NCI-H524 (cell line): ENCODE measurements around the gene FSHB.
A peak's percentile ranks its signal among the peaks of the same experiment; 100 is the strongest.
"Not testable (repeated sequence)": the region's sequence is repeated elsewhere in the genome, so short reads cannot be mapped to it uniquely, and the experiment has no call there.

Source experiments
- DNase-seq, 2 experiments: peaks; one replicate each; lab custom pipeline; 2025; lab: John Stamatoyannopoulos, UW

FSHB gene

GRCh38 chr11:30230714-30231113 lies at the start of gene FSHB:
Gene FSHB, plus strand, starts transcription at chr11:30231014. Its CDS starts 889 bp downstream, at chr11:30231903.
- DNase-seq, result no peak

GRCh38 chr11:30186748-30187147 lies 44.1 kb upstream of the FSHB start:
- DNase-seq, result no peak

GRCh38 chr11:30192620-30193019 lies 38.2 kb upstream of the FSHB start:
- DNase-seq, result no peak

GRCh38 chr11:30196400-30197206 lies 34.2 kb upstream of the FSHB start:
- peak in 1 of 2 experiments; percentile 81 for DNase-seq

- no peak for DNase-seq
These were observed 32.9 kb upstream of the FSHB start for GRCh38 chr11:30197869-30198268.

GRCh38 chr11:30202989-30203388 lies 27.8 kb upstream of the FSHB start:
- DNase-seq, result not testable (repeated sequence)

GRCh38 chr11:30203850-30204249 lies 27.0 kb upstream of the FSHB start:
- DNase-seq, result no peak

- no peak for DNase-seq
These were observed 24.4 kb upstream of the FSHB start for GRCh38 chr11:30206249-30206996.

- no peak for DNase-seq
These were observed 20.5 kb upstream of the FSHB start for GRCh38 chr11:30210357-30210756.

GRCh38 chr11:30216534-30216933 lies 14.3 kb upstream of the FSHB start:
- no peak for DNase-seq

GRCh38 chr11:30218278-30218677 lies 12.5 kb upstream of the FSHB start:
- no peak for DNase-seq

- no peak for DNase-seq
These were observed 5.2 kb upstream of the FSHB start for GRCh38 chr11:30225642-30226041.

- no peak for DNase-seq
These were observed 2.4 kb upstream of the FSHB start for GRCh38 chr11:30228323-30228884.

- DNase-seq, result no peak
These were observed 8.2 kb downstream of the FSHB start for GRCh38 chr11:30239025-30239424.

- no peak for DNase-seq
These were observed 13.5 kb downstream of the FSHB start for GRCh38 chr11:30244265-30244664.

- no peak for DNase-seq
These were observed 14.8 kb downstream of the FSHB start for GRCh38 chr11:30245621-30246020.

GRCh38 chr11:30254307-30255298 lies 23.8 kb downstream of the FSHB start:
- peak in 1 of 2 experiments; percentile 8 for DNase-seq

GRCh38 chr11:30255637-30256036 lies 24.8 kb downstream of the FSHB start:
- DNase-seq, result no peak

GRCh38 chr11:30257058-30257457 lies 26.2 kb downstream of the FSHB start:
- no peak for DNase-seq

GRCh38 chr11:30258679-30259078 lies 27.9 kb downstream of the FSHB start:
- DNase-seq, result no peak

GRCh38 chr11:30260813-30261212 lies 30.0 kb downstream of the FSHB start:
- DNase-seq, result no peak

GRCh38 chr11:30261821-30262220 lies 31.0 kb downstream of the FSHB start:
- no peak for DNase-seq
